Measurements from ENCODE around the gene ERC2. TPM values are rescaled to one million over a fixed set of nuclear protein-coding genes. Genes with fewer than 3 reads are reported as not detected.
"Not testable (repeated sequence)": the region's sequence is repeated elsewhere in the genome, so short reads cannot be mapped to it uniquely, and the experiment has no call there.

The ERC2 gene
- polyA plus RNA-seq, 1 experiment = 0.07 TPM

DNA sequence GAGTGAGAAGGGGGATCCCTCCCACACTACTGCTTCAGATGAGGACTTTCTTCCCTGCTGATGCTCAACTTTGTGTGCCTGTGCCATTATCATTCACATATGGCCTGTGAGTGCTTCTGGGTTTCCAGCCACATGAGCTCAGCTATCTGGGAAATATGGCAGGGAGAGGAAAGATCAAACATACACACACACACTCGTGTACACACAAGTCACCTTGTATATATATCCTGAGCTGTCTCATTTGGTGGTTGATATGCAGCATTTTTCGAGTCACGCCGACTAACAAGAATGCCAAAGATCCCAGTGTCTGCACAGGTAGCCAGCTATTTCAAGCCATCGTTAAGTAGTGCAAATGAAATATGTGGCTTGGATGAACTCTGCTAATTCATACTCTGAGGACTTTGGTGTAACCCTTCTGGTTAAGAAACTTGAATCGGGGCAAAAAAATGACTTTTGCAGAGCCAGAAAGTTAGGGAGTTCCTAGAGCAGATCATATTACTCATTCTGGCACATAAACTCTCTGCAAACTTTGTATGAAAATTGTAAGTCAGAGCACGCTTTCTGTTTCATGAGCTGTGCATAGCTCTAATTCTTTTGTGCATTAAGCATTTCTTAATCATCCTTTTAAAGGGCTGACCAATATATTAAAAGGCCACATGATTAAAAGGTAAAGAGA, 956.2 kb downstream of the ERC2 start:
- no peak overlapping the region for H3K4me3 ChIP-seq (ENCODE audit: low read depth, low read length)
- no peak for TF ChIP-seq CTCF (IDR thresholded peaks at IDR 0.05; ENCODE audit: insufficient read depth, low read depth, low read length)
- H3K27me3 ChIP-seq (ENCODE audit: control insufficient read depth, insufficient read depth, low read length) = no peaks in the 10 kb centered on the region
- ChIA-PET CTCF (interaction anchor here (0.7 to 1.9 kb wide), 3 partner anchors 10 to 110 kb away, joined by 3 read pairs; no protein-coding TSS in a partner anchor), POLR2A (no interaction called here)
- no peaks in the 10 kb centered on the region for H3K36me3 ChIP-seq (ENCODE audit: control insufficient read depth, insufficient read depth, low read length)
- peak; percentile 84 for DNase-seq (ENCODE audit: low read depth)

- DNase-seq (ENCODE audit: low read depth) = no peak
- Histone ChIP-seq H3K4me3 (ENCODE audit: low read depth, low read length) (no peak overlapping the region), H3K36me3 (ENCODE audit: control insufficient read depth, insufficient read depth, low read length) (no peaks in the 10 kb centered on the region), H3K27me3 (ENCODE audit: control insufficient read depth, insufficient read depth, low read length) (no peaks in the 10 kb centered on the region)
- TF ChIP-seq CTCF (IDR thresholded peaks at IDR 0.05; ENCODE audit: insufficient read depth, low read depth, low read length) = no peak
- ChIA-PET CTCF (no interaction called here), POLR2A (no interaction called here)
These were observed 959.9 kb downstream of the ERC2 start for GRCh38 chr3:55508335-55508734.

DNA sequence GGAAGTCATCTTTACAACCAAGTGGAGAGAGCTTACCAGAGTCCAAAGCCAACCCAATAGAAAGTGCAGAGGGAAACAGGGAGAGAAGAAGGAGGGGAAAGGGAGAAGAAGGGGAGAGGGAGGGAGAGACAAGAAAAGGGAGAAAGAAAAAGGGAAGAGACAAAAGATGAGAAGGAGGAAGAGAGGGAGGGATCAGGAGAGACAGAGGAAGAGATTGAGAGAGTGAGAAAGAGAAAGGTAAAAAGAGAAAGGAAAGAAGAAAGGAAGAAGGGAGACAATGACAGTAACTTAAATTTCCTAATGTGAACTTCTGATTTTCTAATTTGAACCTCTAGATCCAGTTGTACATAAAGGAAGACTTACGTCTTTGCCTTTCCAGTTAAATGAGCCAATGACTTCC, 960.5 kb downstream of the ERC2 start:
- no peak for TF ChIP-seq CTCF (IDR thresholded peaks at IDR 0.05; ENCODE audit: insufficient read depth, low read depth, low read length)
- Histone ChIP-seq H3K27me3 (ENCODE audit: control insufficient read depth, insufficient read depth, low read length) (no peaks in the 10 kb centered on the region), H3K36me3 (ENCODE audit: control insufficient read depth, insufficient read depth, low read length) (no peaks in the 10 kb centered on the region), H3K4me3 (ENCODE audit: low read depth, low read length) (no peak overlapping the region)
- CTCF ChIA-PET = no interaction called here
- DNase-seq (ENCODE audit: low read depth) = no peak
- POLR2A ChIA-PET = no interaction called here

DNA sequence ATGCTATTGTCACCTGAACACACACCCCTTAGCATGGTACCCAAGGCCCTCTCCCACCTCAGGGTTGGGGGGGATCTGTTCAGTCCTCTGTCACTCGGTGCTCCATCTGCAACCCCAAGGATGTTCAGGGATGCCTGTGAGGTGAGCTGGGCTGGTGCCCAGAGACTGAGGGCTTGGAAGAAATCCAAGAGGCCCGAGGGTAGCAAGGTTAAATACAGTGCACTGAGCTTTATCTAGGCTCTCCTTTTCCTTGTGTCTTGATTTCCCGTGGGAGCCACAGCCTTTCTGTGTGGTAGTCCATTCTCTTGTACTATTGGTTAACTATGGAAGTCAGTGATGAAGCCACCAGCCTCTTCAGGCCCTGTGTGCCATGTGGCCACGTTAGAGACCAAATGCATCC, 962.5 kb downstream of the ERC2 start:
- H3K4me3 ChIP-seq (ENCODE audit: low read depth, low read length) = no peak overlapping the region
- ChIA-PET CTCF (interaction anchor here (0.7 to 1.6 kb wide), 4 partner anchors 10 to 120 kb away, joined by 3 to 4 read pairs (median 3); no protein-coding TSS in a partner anchor), POLR2A (no interaction called here)
- H3K27me3 ChIP-seq (ENCODE audit: control insufficient read depth, insufficient read depth, low read length) = no peaks in the 10 kb centered on the region
- no peak for DNase-seq (ENCODE audit: low read depth)
- H3K36me3 ChIP-seq (ENCODE audit: control insufficient read depth, insufficient read depth, low read length) = no peaks in the 10 kb centered on the region
- no peak for TF ChIP-seq CTCF (IDR thresholded peaks at IDR 0.05; ENCODE audit: insufficient read depth, low read depth, low read length)

- H3K27me3 ChIP-seq (ENCODE audit: control insufficient read depth, insufficient read depth, low read length); DNase-seq (ENCODE audit: low read depth); H3K36me3 ChIP-seq (ENCODE audit: control insufficient read depth, insufficient read depth, low read length); H3K4me3 ChIP-seq (ENCODE audit: low read depth, low read length); POLR2A ChIA-PET: not testable (repeated sequence)
- CTCF ChIA-PET = interaction anchor here (0.7 to 1.6 kb wide), 5 partner anchors 9 to 121 kb away, joined by 3 to 4 read pairs (median 3); no protein-coding TSS in a partner anchor
- peak; percentile 34; the same call in 1 of the 2 replicates for TF ChIP-seq CTCF (IDR thresholded peaks at IDR 0.05; ENCODE audit: insufficient read depth, low read depth, low read length)
These were observed 963.2 kb downstream of the ERC2 start for GRCh38 chr3:55505102-55505501.
